Sigmoid colon (tissue), 3 donors: Measurements from ENCODE around the gene MPPE1.

ENCODE experiments used
- POLR2A ChIP-seq, 2 donors: fragments of 450-650 bp; IDR thresholded peaks; one replicate each; pipeline ENCODE4 v1.6.1; 2016; ENCODE audit warnings: antibody characterized with exemption in 2 of 2, mild to moderate bottlenecking in 2 of 2, moderate library complexity in 2 of 2
- TF ChIP-seq, protein P1 (sequence below), 4 experiments: fragments of 450-650 bp in 3 of 4; fragments of 200-600 bp in 1 of 4; IDR thresholded peaks; one replicate each; pipeline ENCODE4 v1.5.1; 2016 to 2019; ENCODE audit warnings: antibody characterized with exemption in 4 of 4, mild to moderate bottlenecking in 3 of 4, moderate library complexity in 2 of 4

DNA sequence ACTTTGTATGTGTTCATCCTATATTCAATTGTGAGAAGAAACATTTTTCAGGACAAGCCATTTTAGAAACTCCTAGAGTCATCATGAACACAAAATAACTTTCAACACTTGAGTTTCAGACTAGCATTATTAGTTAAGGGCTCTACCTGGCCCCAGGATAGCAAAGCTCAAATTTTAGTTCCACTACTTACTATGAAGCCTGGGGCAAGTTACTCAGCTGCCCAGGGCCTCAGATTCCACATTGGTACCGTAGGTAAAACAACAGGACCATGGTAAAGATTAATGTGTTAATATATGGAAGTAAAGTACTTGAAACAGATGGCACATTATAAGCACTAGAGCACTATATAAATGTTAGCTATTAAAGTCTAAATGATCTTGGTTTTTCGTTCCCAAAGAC lies 19.4 kb downstream of the MPPE1 start:
- TF ChIP-seq, protein P1, sequence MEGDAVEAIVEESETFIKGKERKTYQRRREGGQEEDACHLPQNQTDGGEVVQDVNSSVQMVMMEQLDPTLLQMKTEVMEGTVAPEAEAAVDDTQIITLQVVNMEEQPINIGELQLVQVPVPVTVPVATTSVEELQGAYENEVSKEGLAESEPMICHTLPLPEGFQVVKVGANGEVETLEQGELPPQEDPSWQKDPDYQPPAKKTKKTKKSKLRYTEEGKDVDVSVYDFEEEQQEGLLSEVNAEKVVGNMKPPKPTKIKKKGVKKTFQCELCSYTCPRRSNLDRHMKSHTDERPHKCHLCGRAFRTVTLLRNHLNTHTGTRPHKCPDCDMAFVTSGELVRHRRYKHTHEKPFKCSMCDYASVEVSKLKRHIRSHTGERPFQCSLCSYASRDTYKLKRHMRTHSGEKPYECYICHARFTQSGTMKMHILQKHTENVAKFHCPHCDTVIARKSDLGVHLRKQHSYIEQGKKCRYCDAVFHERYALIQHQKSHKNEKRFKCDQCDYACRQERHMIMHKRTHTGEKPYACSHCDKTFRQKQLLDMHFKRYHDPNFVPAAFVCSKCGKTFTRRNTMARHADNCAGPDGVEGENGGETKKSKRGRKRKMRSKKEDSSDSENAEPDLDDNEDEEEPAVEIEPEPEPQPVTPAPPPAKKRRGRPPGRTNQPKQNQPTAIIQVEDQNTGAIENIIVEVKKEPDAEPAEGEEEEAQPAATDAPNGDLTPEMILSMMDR (IDR thresholded peaks at IDR 0.05), result no peak
- TF ChIP-seq POLR2A (IDR thresholded peaks at IDR 0.05), result no peak
